ENCODE data around the gene SLC25A29.
A peak's percentile ranks its signal among the peaks of the same experiment; 100 is the strongest.
"Not testable (repeated sequence)": the region's sequence is repeated elsewhere in the genome, so short reads cannot be mapped to it uniquely, and the experiment has no call there.

The SLC25A29 gene

GRCh38 chr14:100330388-100330931 is 24.2 kb upstream of the SLC25A29 start:
- no peak for DNase-seq

- no peak for DNase-seq
Observed at GRCh38 chr14:100330007-100330344, 23.7 kb upstream of the SLC25A29 start.

GRCh38 chr14:100329233-100330006 is 23.2 kb upstream of the SLC25A29 start:
- DNase-seq = no peak

- DNase-seq = no peak
Observed at GRCh38 chr14:100328495-100329163, 22.4 kb upstream of the SLC25A29 start.

- no peak for DNase-seq
Observed at GRCh38 chr14:100327128-100327527, 20.9 kb upstream of the SLC25A29 start.

GRCh38 chr14:100325958-100326357 is 19.7 kb upstream of the SLC25A29 start:
- no peak for DNase-seq

- DNase-seq = no peak
Observed at GRCh38 chr14:100325231-100325632, 19.0 kb upstream of the SLC25A29 start.

- DNase-seq = no peak
Observed at GRCh38 chr14:100323942-100324307, 17.7 kb upstream of the SLC25A29 start.

GRCh38 chr14:100323121-100323941 is 17.1 kb upstream of the SLC25A29 start, which contains the start of gene SLC25A47:
Gene SLC25A47 (plus strand): TSS chr14:100323339. CDS start chr14:100323415, 76 bp downstream.
- no peak for DNase-seq

GRCh38 chr14:100322138-100322957 is 16.1 kb upstream of the SLC25A29 start:
- no peak for DNase-seq

GRCh38 chr14:100321473-100322137 is 15.4 kb upstream of the SLC25A29 start:
- no peak for DNase-seq

- DNase-seq = no peak
Observed at GRCh38 chr14:100320157-100320856, 14.1 kb upstream of the SLC25A29 start.

- DNase-seq = peak; percentile 54 to 60
Observed at GRCh38 chr14:100317912-100318808, 11.9 kb upstream of the SLC25A29 start.

- no peak for DNase-seq
Observed at GRCh38 chr14:100317389-100317788, 11.1 kb upstream of the SLC25A29 start.

GRCh38 chr14:100314724-100315123 is 8.5 kb upstream of the SLC25A29 start:
- DNase-seq = no peak

- DNase-seq = no peak
Observed at GRCh38 chr14:100313464-100314230, 7.4 kb upstream of the SLC25A29 start.

GRCh38 chr14:100312877-100313400 is 6.7 kb upstream of the SLC25A29 start:
- no peak for DNase-seq

GRCh38 chr14:100312110-100312876 is 6.0 kb upstream of the SLC25A29 start:
- not testable (repeated sequence) for DNase-seq

All from activated CD4-positive, alpha-beta T cell treated with anti-CD3 and anti-CD28 coated beads, Interleukin-2, amount 50 U/mL, for 4 hours (primary cell).